Smooth muscle cell (in vitro differentiated cells): ENCODE data around the gene PCDHA6. TPM values are rescaled to one million over a fixed set of nuclear protein-coding genes. Genes with fewer than 3 reads are reported as not detected.
"Not testable (repeated sequence)": the region's sequence is repeated elsewhere in the genome, so short reads cannot be mapped to it uniquely, and the experiment has no call there.

Experiments
- DNase-seq: peaks from one replicate; lab custom pipeline; 2025; ENCODE audit not compliant: unreplicated experiment; lab: John Stamatoyannopoulos, UW
- H2AFZ ChIP-seq: fragments of 200-600 bp; sonication (generic); 2 replicates; pipeline ENCODE4 v1.6.0; 2016; ENCODE audit warnings: antibody characterized with exemption, low read depth, mild to moderate bottlenecking
- H3F3A ChIP-seq: fragments of 200-600 bp; sonication (generic); 2 replicates; pipeline ENCODE4 v1.6.0; 2017; ENCODE audit warnings: antibody characterized with exemption, low read depth
- H3K27ac ChIP-seq: fragments of 200-600 bp; sonication (generic); 2 replicates; pipeline ENCODE4 v1.5.1; 2016; ENCODE audit warnings: low read depth, mild to moderate bottlenecking
- H3K27me3 ChIP-seq: fragments of 200-600 bp; sonication (generic); 2 replicates; pipeline ENCODE4 v1.6.1; 2016; ENCODE audit warnings: low read depth, mild to moderate bottlenecking
- H3K36me3 ChIP-seq: fragments of 200-600 bp; sonication (generic); 2 replicates; pipeline ENCODE4 v1.5.1; 2016; ENCODE audit warnings: low read depth
- H3K4me1 ChIP-seq: fragments of 200-600 bp; sonication (generic); 2 replicates; pipeline ENCODE4 v1.5.1; 2016; ENCODE audit warnings: low read depth
- H3K4me2 ChIP-seq: fragments of 200-600 bp; sonication (generic); 2 replicates; pipeline ENCODE4 v1.6.0; 2016; ENCODE audit warnings: mild to moderate bottlenecking
- H3K4me3 ChIP-seq: fragments of 200-600 bp; sonication (generic); 2 replicates; pipeline ENCODE4 v1.5.1; 2016; ENCODE audit warnings: mild to moderate bottlenecking
- H3K79me2 ChIP-seq: fragments of 200-600 bp; sonication (generic); 2 replicates; pipeline ENCODE4 v1.6.0; 2016; ENCODE audit warnings: low read depth, mild to moderate bottlenecking
- H3K9ac ChIP-seq: fragments of 200-600 bp; sonication (generic); 2 replicates; pipeline ENCODE4 v1.6.0; 2016; ENCODE audit warnings: low read depth
- H3K9me3 ChIP-seq: fragments of 200-600 bp; sonication (generic); replicated peaks from 2 replicates; pipeline ENCODE4 v1.5.1; 2016; ENCODE audit warnings: low read depth
- H4K20me1 ChIP-seq: fragments of 200-600 bp; sonication (generic); 2 replicates; pipeline ENCODE4 v1.6.0; 2016; ENCODE audit warnings: low read depth
- WGBS: methylation state at CpG from one replicate; pipeline ENCODE4 v1.1.7; 2016; ENCODE audit warnings: low lambda C conversion rate; 5-methylcytosine and 5-hydroxymethylcytosine counted together
- polyA plus RNA-seq: library from polyadenylated mRNA; unstranded; fragments of >200 nt; fragmentation: Nextera tagmentation; extraction: Ambion mirVana; gene quantifications from 2 replicates; pipeline ENCODE4 v1.2.1, GENCODE V29; 2016
- total RNA-seq: library from RNA; depleted of rRNA; stranded (reverse); fragments of >200 nt; gene quantifications from 2 replicates; pipeline ENCODE4 v1.2.3, GENCODE V29; 2014
- TF ChIP-seq, protein P1 (sequence below): fragments of 200-600 bp; sonication (generic); IDR thresholded peaks from 2 replicates; pipeline ENCODE4 v1.5.1; 2017; ENCODE audit warnings: borderline replicate concordance, mild to moderate bottlenecking, antibody characterized with exemption; ENCODE audit not compliant: insufficient read depth, poor library complexity, severe bottlenecking

The PCDHA6 gene
- total and polyA plus RNA-seq, 2 experiments from 2014 or later: 0.22 to 1.2 TPM

GRCh38 chr5:140875085-140876065, 47.6 kb downstream of the PCDHA6 start, which contains the start of gene PCDHA12:
TSS of gene PCDHA12 (plus strand) at chr5:140875308. CDS start at chr5:140875473, 165 bp downstream.
- Histone ChIP-seq H3K9me3 (no peaks in the 10 kb centered on the region), H3K36me3 (no peaks in the 10 kb centered on the region), H4K20me1 (peaks cover 3% of the 10 kb centered on the region), H3F3A (no peaks in the 10 kb centered on the region), H3K79me2 (no peaks in the 10 kb centered on the region), H3K9ac (peak within 1 kb of the TSS; percentile 39), H3K4me3 (peak within 1 kb of the TSS; percentile 72), H3K27me3 (no peaks in the 10 kb centered on the region), H3K27ac (peak within 1 kb of the TSS; percentile 41), H2AFZ (peak within 1 kb of the TSS; percentile 55), H3K4me1 (peaks cover 9% of the 10 kb centered on the region), H3K4me2 (peak within 1 kb of the TSS; percentile 85)
- TF ChIP-seq, protein P1, sequence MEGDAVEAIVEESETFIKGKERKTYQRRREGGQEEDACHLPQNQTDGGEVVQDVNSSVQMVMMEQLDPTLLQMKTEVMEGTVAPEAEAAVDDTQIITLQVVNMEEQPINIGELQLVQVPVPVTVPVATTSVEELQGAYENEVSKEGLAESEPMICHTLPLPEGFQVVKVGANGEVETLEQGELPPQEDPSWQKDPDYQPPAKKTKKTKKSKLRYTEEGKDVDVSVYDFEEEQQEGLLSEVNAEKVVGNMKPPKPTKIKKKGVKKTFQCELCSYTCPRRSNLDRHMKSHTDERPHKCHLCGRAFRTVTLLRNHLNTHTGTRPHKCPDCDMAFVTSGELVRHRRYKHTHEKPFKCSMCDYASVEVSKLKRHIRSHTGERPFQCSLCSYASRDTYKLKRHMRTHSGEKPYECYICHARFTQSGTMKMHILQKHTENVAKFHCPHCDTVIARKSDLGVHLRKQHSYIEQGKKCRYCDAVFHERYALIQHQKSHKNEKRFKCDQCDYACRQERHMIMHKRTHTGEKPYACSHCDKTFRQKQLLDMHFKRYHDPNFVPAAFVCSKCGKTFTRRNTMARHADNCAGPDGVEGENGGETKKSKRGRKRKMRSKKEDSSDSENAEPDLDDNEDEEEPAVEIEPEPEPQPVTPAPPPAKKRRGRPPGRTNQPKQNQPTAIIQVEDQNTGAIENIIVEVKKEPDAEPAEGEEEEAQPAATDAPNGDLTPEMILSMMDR: peak; percentile 66
- 7% methylated on average over 47 of the region's 47 CpGs for WGBS
- no peak for DNase-seq

- H3K27me3 ChIP-seq, H3K79me2 ChIP-seq, H3K36me3 ChIP-seq: not testable (repeated sequence)
Measured at GRCh38 chr5:140876541-140877261, 48.9 kb downstream of the PCDHA6 start.

GRCh38 chr5:140877262-140877581, 49.5 kb downstream of the PCDHA6 start:
- H2AFZ ChIP-seq: no peak overlapping the region
- TF ChIP-seq, protein P1: no peak
- peaks cover 9% of the 10 kb centered on the region for H3K4me1 ChIP-seq
- 98% methylated on average over 33 of the region's 37 CpGs for WGBS
- H3K36me3 ChIP-seq: no peaks in the 10 kb centered on the region
- no peaks in the 10 kb centered on the region for H3K79me2 ChIP-seq
- H3F3A ChIP-seq: no peaks in the 10 kb centered on the region
- H3K4me2 ChIP-seq: no peak overlapping the region
- no peak overlapping the region for H3K4me3 ChIP-seq
- no peak overlapping the region for H3K27ac ChIP-seq
- no peaks in the 10 kb centered on the region for H3K9me3 ChIP-seq
- no peak overlapping the region for H3K9ac ChIP-seq
- DNase-seq: no peak
- H3K27me3 ChIP-seq: no peaks in the 10 kb centered on the region
- peaks cover 3% of the 10 kb centered on the region for H4K20me1 ChIP-seq

More at GRCh38 chr5:140876541-140877261, 48.9 kb downstream of the PCDHA6 start:
- not testable (repeated sequence) for H4K20me1 ChIP-seq, H3F3A ChIP-seq, H3K4me1 ChIP-seq, H3K4me2 ChIP-seq, H3K4me3 ChIP-seq, H3K9me3 ChIP-seq, H3K9ac ChIP-seq, H2AFZ ChIP-seq, H3K27ac ChIP-seq, DNase-seq
- 97% methylated on average over 73 of the region's 80 CpGs for WGBS

Other genes with a start within 250 kb of the PCDHA6 start
- 0.54 TPM in 1 of 2 replicates, not detected in the other for gene CD14, start 194.8 kb upstream of the PCDHA6 start, total RNA-seq
- 0.09 and 0.69 TPM in 2 replicates for gene CD14, start 194.8 kb upstream of the PCDHA6 start, polyA plus RNA-seq
- 3.3 and 11.4 TPM in 2 replicates for gene TMCO6, start 188.5 kb upstream of the PCDHA6 start, total RNA-seq
- 4.4 and 5.9 TPM in 2 replicates for gene TMCO6, start 188.5 kb upstream of the PCDHA6 start, polyA plus RNA-seq
- gene NDUFA2, start 180.3 kb upstream of the PCDHA6 start, total RNA-seq: 24.3 and 63.0 TPM in 2 replicates
- 120 and 126 TPM in 2 replicates for gene NDUFA2, start 180.3 kb upstream of the PCDHA6 start, polyA plus RNA-seq
- gene IK, start 180.1 kb upstream of the PCDHA6 start, total RNA-seq: 85.1 and 87.5 TPM in 2 replicates
- gene IK, start 180.1 kb upstream of the PCDHA6 start, polyA plus RNA-seq: 77.6 and 79.3 TPM in 2 replicates
- gene WDR55, start 163.1 kb upstream of the PCDHA6 start, total RNA-seq: 11.2 and 14.2 TPM in 2 replicates
- 20.6 and 23.6 TPM in 2 replicates for gene WDR55, start 163.1 kb upstream of the PCDHA6 start, polyA plus RNA-seq
- gene DND1, start 154.4 kb upstream of the PCDHA6 start, total RNA-seq: 0.27 and 2.2 TPM in 2 replicates
- gene DND1, start 154.4 kb upstream of the PCDHA6 start, polyA plus RNA-seq: 0.31 and 0.64 TPM in 2 replicates
- gene HARS1, start 136.6 kb upstream of the PCDHA6 start, total RNA-seq: 29.4 and 54.5 TPM in 2 replicates
- 72.1 and 83.8 TPM in 2 replicates for gene HARS1, start 136.6 kb upstream of the PCDHA6 start, polyA plus RNA-seq
- 15.3 and 19.3 TPM in 2 replicates for gene HARS2, start 136.5 kb upstream of the PCDHA6 start, total RNA-seq
- gene HARS2, start 136.5 kb upstream of the PCDHA6 start, polyA plus RNA-seq: 24.3 and 25.7 TPM in 2 replicates
- gene ZMAT2, start 127.5 kb upstream of the PCDHA6 start, total RNA-seq: 32.9 and 39.7 TPM in 2 replicates
- 34.6 and 37.2 TPM in 2 replicates for gene ZMAT2, start 127.5 kb upstream of the PCDHA6 start, polyA plus RNA-seq
- 0.04 TPM in 1 of 2 replicates, not detected in the other for gene PCDHA1, start 41.8 kb upstream of the PCDHA6 start, total RNA-seq
- gene PCDHA1, start 41.8 kb upstream of the PCDHA6 start, polyA plus RNA-seq: not detected in 2 replicates
- 3.0 and 4.7 TPM in 2 replicates for gene PCDHA2, start 33.1 kb upstream of the PCDHA6 start, total RNA-seq
- 2.5 and 2.7 TPM in 2 replicates for gene PCDHA2, start 33.1 kb upstream of the PCDHA6 start, polyA plus RNA-seq
- 3.2 and 3.9 TPM in 2 replicates for gene PCDHA3, start 26.9 kb upstream of the PCDHA6 start, total RNA-seq
- 0.47 and 0.89 TPM in 2 replicates for gene PCDHA3, start 26.9 kb upstream of the PCDHA6 start, polyA plus RNA-seq
- gene PCDHA4, start 20.9 kb upstream of the PCDHA6 start, total RNA-seq: 7.1 and 10.8 TPM in 2 replicates
- gene PCDHA4, start 20.9 kb upstream of the PCDHA6 start, polyA plus RNA-seq: 4.1 and 5.0 TPM in 2 replicates
- gene PCDHA5, start 6.3 kb upstream of the PCDHA6 start, total RNA-seq: 0.31 and 1.7 TPM in 2 replicates
- 0.05 and 0.14 TPM in 2 replicates for gene PCDHA5, start 6.3 kb upstream of the PCDHA6 start, polyA plus RNA-seq
- gene PCDHA7, start 6.3 kb downstream of the PCDHA6 start, total RNA-seq: 2.4 and 3.1 TPM in 2 replicates
- 0.37 and 1.0 TPM in 2 replicates for gene PCDHA7, start 6.3 kb downstream of the PCDHA6 start, polyA plus RNA-seq
- 0.40 and 0.94 TPM in 2 replicates for gene PCDHA8, start 13.2 kb downstream of the PCDHA6 start, total RNA-seq
- 0.40 and 0.45 TPM in 2 replicates for gene PCDHA8, start 13.2 kb downstream of the PCDHA6 start, polyA plus RNA-seq
- 1.7 and 2.1 TPM in 2 replicates for gene PCDHA9, start 20.4 kb downstream of the PCDHA6 start, total RNA-seq
- gene PCDHA9, start 20.4 kb downstream of the PCDHA6 start, polyA plus RNA-seq: 0.27 and 0.43 TPM in 2 replicates
- 16.1 and 19.6 TPM in 2 replicates for gene PCDHA10, start 27.9 kb downstream of the PCDHA6 start, total RNA-seq
- gene PCDHA10, start 27.9 kb downstream of the PCDHA6 start, polyA plus RNA-seq: 9.0 and 10.1 TPM in 2 replicates
- gene PCDHA11, start 41.0 kb downstream of the PCDHA6 start, total RNA-seq: 2.1 and 3.8 TPM in 2 replicates
- gene PCDHA11, start 41.0 kb downstream of the PCDHA6 start, polyA plus RNA-seq: 1.6 and 3.0 TPM in 2 replicates
- 7.3 and 9.6 TPM in 2 replicates for gene PCDHA12, start 47.3 kb downstream of the PCDHA6 start, total RNA-seq
- 2.2 and 2.9 TPM in 2 replicates for gene PCDHA12, start 47.3 kb downstream of the PCDHA6 start, polyA plus RNA-seq
- gene PCDHA13, start 54.2 kb downstream of the PCDHA6 start, total RNA-seq: 0.99 and 2.5 TPM in 2 replicates
- gene PCDHA13, start 54.2 kb downstream of the PCDHA6 start, polyA plus RNA-seq: 0.30 and 1.3 TPM in 2 replicates
- gene PCDHAC1, start 98.3 kb downstream of the PCDHA6 start, total RNA-seq: 5.6 and 9.3 TPM in 2 replicates
- gene PCDHAC1, start 98.3 kb downstream of the PCDHA6 start, polyA plus RNA-seq: 0.13 and 0.97 TPM in 2 replicates
- 5.2 and 7.4 TPM in 2 replicates for gene PCDHAC2, start 138.5 kb downstream of the PCDHA6 start, total RNA-seq
- 3.5 and 4.7 TPM in 2 replicates for gene PCDHAC2, start 138.5 kb downstream of the PCDHA6 start, polyA plus RNA-seq
- gene PCDHB1, start 223.4 kb downstream of the PCDHA6 start, total RNA-seq: 0.04 and 0.22 TPM in 2 replicates
- gene PCDHB1, start 223.4 kb downstream of the PCDHA6 start, polyA plus RNA-seq: not detected in 2 replicates